ENCODE measurements around the gene MAFG. TPM values are rescaled to one million over a fixed set of nuclear protein-coding genes. Genes with fewer than 3 reads are reported as not detected.

The MAFG gene
- total and polyA plus RNA-seq, 2 of the 13 experiments (the other 11 are each of a cell fraction or from before 2014, with no cell fraction given): 14.5 to 20.0 TPM

- TF ChIP-seq FOXC1 (CRISPR knock-in tag; IDR thresholded peaks at IDR 0.05; ENCODE audit: borderline replicate concordance) (no peak), POLR2A (IDR thresholded peaks at IDR 0.05; ENCODE audit: insufficient read depth in 1 of 2, low read depth in 2 of 2, low read length in 2 of 2) (peak in 1 of 2 experiments; percentile 20; a peak in 1 of 4 replicates), EED (CRISPR knock-in tag; IDR thresholded peaks at IDR 0.05) (no peak), RBM39 (IDR thresholded peaks at IDR 0.05; ENCODE audit: low read depth, low read length, poor library complexity, severe bottlenecking) (peak; percentile 41), TFDP1 (CRISPR knock-in tag; IDR thresholded peaks at IDR 0.05; ENCODE audit: borderline replicate concordance) (no peak), ZNF678 (CRISPR knock-in tag; IDR thresholded peaks at IDR 0.05) (no peak), CREM (IDR thresholded peaks at IDR 0.05) (no peak), CREM (CRISPR knock-in tag; IDR thresholded peaks at IDR 0.05) (no peak), PITX1 (CRISPR knock-in tag; IDR thresholded peaks at IDR 0.05) (no peak), POLR2G (IDR thresholded peaks at IDR 0.05; ENCODE audit: low read depth, low read length) (peak; percentile 26; the same call in 1 of the 2 replicates)
Measured at GRCh38 chr17:81920612-81921536, 6.7 kb downstream of the MAFG start (continued).

- Histone ChIP-seq H2AFZ (ENCODE audit: low read length) (no peak overlapping the region), H3K4me2 (ENCODE audit: low read depth, low read length) (peak overlapping the region; percentile 83; the same call in 1 of the 2 replicates), H3K36me3 (replicated peaks in 1 of 2; ENCODE audit: control insufficient read depth in 1 of 2, insufficient read depth in 2 of 2, low read length in 2 of 2) (peaks cover 40 to 50% of the 10 kb centered on the region in 2 experiments), H4K20me1 (ENCODE audit: insufficient read depth, low read length) (peaks cover 7% of the 10 kb centered on the region; the same call in 1 of the 2 replicates), H3K27ac (ENCODE audit: extremely low read length, insufficient read depth, low read length) (no peak overlapping the region), H3K9me3 (ENCODE audit: low read length) (no peaks in the 10 kb centered on the region), H3K4me1 (ENCODE audit: insufficient read depth, low read length) (peaks cover 35% of the 10 kb centered on the region), H3K9ac (ENCODE audit: insufficient read depth, low read depth, low read length) (no peak overlapping the region), H3K4me3 (replicated peaks in 1 of 3; ENCODE audit: insufficient read depth in 1 of 3, low read depth in 2 of 3, low read length in 3 of 3) (no peak overlapping the region), H3K79me2 (ENCODE audit: insufficient read depth, low read length) (peaks cover 57% of the 10 kb centered on the region), H3K27me3 (ENCODE audit: control insufficient read depth in 1 of 2, insufficient read depth in 2 of 2, low read length in 2 of 2) (no peaks in the 10 kb centered on the region)
- intact Hi-C loops (cut with micrococcal nuclease; ENCODE audit: unreplicated experiment): no loop called here
- no TSS peak for BruUV-seq (replicated peaks)
- in situ Hi-C loops (cut with HindIII; ENCODE audit: extremely low pct_ligation_motif_present, low pct_unique_long_range_greater_than_20kb): no loop called here
- peak; percentile 13 for ATAC-seq
- DNase-seq (ENCODE audit: low spot score): no peak
- ChIA-PET POLR2A (no interaction called here), CTCF (ENCODE audit: low intra/inter-chr PET ratio, low total read pairs) (no interaction called here)
- FAIRE-seq: no peak
- 94% methylated on average over 15 of the region's 15 CpGs for WGBS (ENCODE audit: low lambda C conversion rate)
- TF ChIP-seq ZBTB33 (CRISPR knock-in tag; IDR thresholded peaks at IDR 0.05) (no peak), AFF4 (CRISPR knock-in tag; IDR thresholded peaks at IDR 0.05) (no peak), CBX2 (IDR thresholded peaks at IDR 0.05; ENCODE audit: low read depth, low read length) (no peak), CBX2 (CRISPR knock-in tag; IDR thresholded peaks at IDR 0.05; ENCODE audit: low read depth) (no peak), ZNF33B (CRISPR knock-in tag; IDR thresholded peaks at IDR 0.05) (no peak)
Measured at GRCh38 chr17:81918832-81919545, 8.5 kb downstream of the MAFG start.

Data from HepG2 (cell line).